Iris pigment epithelial cell (primary cell): ENCODE measurements around the gene LIPN.

Experiments
- DNase-seq: peaks from one replicate; pipeline ENCODE4 v3.0.0-alpha.2; 2011; ENCODE audit warnings: low read depth

The LIPN gene

DNA sequence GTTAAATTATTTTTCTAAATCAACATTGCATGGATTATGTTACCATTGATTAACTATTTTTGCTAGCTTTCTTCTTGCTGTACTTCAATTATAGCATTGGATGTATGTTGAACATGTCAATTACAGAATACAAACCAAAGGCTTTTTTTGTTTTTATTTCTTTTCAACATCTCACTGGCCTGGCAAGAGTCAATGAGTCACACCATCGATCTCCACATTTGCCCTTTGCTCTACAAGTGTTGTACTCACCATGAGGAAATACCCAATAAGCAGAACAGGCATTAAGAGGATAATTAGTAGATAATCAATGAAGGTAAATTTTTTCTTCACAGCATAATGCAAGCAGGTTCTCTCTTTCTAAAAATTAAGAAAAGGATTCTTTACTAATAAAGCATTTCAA is 68.5 kb downstream of the LIPN start:
- peak; percentile 28 for DNase-seq
